ENCODE results near the gene STX18.
A peak's percentile ranks its signal among the peaks of the same experiment; 100 is the strongest.
"Not testable (repeated sequence)": the region's sequence is repeated elsewhere in the genome, so short reads cannot be mapped to it uniquely, and the experiment has no call there.

STX18 gene

DNA sequence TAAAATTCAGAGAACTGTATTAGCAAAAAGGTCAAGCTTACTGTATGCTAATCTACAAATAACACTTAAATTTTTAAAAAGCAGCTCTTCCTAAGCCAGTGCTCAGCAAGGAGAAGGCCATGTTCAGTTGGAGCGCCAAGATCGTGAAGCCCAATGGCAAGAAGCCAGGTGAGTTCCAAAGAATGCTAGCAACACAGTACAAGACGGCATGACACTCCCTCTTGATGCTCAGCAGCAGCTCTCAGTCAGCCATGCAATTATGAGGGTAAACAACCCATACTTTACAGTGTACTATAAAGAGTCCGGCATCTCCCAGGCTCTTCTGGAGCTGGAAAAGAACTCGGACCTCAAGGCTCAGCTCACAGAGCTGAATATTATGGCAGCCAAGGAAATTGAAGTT, 34.9 kb downstream of the STX18 start:
- no peak for DNase-seq

DNA sequence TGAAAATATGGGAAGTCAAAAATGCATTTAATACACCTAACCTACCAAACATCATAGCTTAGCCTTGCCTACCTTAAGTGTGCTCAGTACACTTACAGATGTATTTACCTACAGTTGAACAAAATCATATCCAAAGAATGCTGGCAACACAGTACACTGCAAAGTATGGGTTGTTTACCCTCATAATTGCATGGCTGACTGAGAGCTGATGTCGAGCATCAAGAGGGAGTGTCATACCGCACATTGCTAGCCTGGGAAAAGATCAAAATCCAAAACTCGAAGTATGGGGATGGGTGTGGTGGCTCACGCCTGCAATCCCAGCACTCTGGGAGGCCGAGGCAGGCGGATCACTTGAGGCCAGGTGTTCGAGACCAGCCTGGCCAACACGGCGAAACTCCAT, 36.6 kb downstream of the STX18 start:
- not testable (repeated sequence) for DNase-seq

DNA sequence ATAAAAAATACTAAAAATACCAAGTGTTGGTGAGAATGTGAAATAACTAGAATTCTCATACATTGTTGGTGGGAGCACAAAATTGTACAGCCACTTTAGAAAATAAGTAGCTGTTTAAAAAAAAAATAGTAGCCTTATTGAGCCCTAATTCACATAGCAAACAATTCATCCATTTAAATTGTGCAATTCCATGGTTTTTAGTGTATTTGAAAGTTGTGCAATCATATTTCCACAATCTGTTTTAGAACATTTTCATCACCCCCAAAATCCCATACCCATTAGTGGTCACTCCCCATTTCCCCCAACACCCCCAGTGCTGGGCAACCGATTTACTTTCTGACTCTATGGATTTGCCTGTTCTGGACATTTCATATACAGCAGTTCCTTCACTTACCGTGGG, 37.1 kb downstream of the STX18 start:
- DNase-seq = no peak

DNA sequence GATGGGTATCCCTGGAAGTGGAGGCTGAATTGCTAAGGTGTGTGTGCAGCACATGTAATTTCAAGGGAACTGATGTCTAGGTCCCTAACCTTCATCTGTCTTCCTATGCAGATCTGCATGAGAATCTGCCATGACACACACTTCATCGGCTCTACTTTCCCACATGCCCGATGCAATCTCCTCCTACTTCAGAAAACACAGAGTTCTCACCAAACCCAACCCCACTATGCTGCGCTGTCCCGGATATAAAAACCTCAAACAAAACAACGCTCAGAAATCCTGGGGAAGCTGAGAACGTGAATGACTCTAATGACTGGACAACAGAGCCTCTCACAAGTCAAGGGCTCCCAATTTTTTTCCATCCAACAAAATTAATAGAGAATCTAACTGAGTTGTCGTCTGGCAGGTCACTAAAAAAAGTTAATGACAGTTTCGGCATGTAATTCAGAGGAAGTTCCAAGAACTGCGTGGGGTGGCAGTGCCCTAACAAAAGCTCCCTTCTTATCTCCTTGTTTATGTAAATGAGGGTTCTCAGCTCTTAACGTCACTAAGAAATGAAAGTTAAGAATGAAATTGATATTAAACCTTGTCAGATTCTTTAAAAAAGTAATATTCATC, 39.0 kb downstream of the STX18 start:
- no peak for DNase-seq

DNA sequence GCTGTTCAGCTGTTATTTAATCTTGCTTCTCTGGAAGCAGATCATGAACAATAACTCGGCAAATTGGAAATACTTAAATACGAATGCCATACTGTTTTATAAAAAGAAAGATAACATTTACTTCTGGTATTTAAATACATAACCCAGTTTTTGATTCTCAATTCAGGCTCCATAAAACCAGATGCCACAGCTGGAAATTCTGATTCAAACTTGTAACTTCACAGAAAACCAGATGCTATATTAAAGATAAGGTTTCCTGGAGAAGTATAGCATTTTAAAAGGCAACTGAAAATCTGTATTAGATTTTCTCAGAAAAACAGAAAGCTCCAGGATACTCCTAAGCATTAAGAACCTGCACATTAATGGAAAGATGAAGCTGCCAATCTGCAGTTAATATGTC, 40.2 kb downstream of the STX18 start:
- no peak for DNase-seq

DNA sequence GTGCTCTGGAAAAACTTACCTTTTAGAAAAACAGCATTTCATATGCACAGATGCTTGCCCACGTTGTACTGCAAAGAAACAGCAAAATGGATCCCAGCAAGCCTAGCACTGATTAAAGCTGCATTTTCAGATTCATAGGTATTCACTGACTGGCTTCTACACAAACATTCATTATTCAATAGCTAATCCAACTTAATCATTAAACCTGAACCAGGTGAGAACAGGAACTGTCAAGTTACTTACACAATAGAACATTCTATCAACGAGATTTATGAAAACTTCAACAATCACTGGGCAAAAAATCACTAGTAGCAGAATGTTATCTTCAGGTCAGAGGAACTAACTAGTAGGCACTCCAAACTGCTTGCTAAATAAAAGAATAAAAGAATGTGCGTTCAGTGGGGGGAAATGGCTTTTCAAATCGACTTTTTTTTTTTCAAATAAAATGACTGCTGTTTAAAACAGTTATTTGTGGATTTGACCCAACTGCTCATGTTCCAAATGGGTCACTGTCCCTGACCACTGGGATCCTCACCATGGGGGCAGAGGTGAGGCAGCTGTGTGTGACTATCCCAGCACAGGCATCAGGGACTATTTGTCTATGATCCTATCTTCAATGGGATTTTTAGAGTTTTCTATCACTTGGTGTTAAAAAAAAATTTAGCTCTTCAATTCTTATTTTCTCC, 42.3 kb downstream of the STX18 start:
- no peak for DNase-seq

DNA sequence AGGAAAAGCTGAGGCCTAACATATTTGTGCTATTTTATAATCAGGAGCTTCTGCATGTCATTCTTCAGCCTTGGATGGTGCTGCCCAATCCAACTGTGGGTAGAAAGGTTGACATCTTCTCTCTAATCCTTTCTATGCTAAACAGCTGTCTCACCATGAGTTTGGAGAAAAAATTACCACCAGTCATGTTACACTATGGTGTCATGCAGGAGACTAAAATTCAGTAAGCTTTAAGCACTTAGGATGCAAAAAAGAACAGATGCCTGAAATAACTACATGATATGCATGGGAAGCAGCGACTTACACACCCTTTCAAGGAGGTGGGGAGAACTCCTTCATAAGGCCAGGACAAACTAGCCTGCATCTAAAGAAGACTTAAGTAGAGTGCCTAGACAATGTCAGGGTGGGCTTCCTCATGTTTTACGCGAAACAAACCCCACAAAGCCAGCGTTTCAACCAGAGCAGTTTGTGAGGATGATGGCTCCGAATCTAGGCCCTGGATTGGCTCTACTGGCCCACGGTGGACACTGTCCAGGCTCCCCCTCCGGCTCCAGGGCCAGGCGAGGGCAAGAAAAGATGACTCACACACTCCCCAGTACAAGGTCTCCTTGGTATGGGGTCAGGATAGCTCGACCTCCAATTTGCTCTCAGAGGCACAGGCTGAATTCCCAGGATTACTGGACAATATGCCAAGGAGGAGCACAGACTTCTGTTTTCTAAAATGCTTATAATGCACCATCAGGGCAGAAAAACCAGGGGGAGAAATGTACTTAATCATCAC, 45.1 kb downstream of the STX18 start:
- no peak for DNase-seq

DNA sequence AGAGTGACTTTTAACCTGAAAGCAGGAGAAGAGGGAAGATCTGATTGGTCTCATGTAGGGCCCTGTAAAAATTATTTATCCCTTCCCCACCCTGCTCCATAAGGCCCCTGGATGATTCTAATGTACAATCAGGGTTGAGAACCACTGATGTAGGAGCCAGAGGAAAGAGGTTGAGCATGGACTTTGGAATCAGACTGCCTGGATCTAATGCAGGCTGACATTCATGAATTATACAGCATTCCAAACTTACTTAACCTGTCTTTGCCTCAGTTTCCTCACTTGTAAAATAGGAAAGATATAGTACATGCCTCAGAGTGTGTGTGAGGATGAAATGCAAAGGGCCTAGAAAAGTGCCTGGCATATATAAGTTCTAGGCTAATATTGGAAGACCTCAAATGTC, 47.0 kb downstream of the STX18 start:
- no peak for DNase-seq

DNA sequence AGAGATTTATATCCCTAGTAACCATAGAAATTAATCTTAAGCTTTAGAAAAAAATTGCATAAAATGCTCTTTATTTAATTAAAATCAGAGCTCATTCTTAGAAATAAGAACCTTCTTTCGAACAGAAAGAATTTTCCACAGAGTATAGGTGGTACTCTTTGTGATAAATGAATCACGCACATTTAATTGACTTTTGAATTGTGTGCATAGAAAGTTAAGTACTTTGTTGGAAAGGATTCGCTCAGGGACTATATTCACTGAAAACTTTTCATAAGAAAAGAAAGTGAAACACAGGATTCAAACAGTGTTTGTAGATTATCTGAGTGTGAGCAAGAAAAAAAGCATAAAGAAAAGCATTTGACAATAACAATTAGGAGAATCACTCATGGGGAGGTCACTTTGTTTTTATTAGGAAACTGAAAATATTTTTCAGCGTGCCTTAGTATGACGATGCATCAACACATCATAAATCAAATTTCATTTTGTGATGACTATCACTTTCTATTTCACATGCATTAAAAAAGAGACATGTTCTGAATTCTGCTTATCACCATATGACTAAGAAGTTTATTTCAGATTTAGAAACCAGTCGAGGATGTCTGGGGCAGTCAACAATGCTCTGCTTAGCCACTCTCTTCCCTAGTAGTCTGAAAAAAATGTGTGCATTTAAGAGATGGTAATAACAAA, 49.5 kb downstream of the STX18 start:
- no peak for DNase-seq

DNA sequence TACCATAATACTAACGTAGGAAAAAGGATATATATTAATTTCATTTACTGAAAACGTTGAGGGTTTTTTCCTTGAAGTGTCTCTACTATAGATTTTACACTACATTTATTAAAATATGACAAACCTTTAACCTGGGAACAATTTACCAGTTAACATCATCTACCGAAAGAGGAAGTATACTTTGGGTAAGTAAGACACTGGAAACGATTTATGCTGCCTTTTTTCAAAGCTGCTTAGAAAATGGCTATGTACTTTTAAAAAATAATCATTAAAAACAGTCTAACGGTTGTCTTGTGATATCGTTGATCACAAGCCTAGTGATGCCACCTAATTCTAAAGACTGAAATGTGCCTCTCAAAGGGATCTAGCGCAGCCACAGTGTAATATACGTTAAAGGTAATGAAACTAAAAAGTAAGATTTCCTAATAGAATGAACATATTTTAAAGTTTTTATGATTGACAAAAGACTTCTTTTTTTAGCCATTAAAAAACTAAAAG, 50.4 kb downstream of the STX18 start:
- DNase-seq = no peak

DNA sequence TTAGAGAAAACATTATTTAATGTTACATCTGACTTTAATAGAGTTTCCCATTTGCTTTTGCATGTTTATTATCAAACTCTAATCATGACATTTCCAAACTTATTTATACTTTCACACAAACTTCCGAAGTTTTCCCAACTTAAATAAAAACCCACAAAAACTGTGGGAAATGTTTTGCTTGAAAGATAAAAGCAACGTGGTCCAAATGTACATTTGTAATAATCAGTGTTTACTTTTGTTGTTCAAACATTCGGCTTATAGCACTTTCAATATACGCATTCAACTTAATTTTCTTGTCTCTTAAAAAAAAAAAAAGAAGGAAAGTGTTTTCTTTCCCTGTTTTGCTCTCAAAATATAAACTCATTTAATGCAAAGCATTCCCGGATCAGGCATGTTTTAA, 51.0 kb downstream of the STX18 start:
- DNase-seq = no peak

DNA sequence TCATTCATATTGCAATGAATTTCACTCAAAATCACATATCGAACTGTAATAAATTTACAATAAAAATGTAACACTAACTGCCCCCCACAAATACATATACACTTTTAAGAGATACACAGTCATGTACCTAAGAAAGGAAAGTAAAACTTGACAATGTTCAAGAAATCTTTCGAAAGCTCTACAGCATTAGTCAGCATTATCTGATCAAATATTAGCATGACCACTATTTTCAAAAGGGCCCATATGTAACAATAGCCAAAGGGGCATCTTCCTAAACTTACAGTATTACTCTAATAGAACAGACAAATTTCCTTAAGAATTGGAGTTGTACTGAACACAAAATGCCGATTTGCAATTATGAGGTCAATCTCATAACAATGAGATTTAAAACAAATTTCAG, 51.8 kb downstream of the STX18 start:
- DNase-seq = no peak

DNA sequence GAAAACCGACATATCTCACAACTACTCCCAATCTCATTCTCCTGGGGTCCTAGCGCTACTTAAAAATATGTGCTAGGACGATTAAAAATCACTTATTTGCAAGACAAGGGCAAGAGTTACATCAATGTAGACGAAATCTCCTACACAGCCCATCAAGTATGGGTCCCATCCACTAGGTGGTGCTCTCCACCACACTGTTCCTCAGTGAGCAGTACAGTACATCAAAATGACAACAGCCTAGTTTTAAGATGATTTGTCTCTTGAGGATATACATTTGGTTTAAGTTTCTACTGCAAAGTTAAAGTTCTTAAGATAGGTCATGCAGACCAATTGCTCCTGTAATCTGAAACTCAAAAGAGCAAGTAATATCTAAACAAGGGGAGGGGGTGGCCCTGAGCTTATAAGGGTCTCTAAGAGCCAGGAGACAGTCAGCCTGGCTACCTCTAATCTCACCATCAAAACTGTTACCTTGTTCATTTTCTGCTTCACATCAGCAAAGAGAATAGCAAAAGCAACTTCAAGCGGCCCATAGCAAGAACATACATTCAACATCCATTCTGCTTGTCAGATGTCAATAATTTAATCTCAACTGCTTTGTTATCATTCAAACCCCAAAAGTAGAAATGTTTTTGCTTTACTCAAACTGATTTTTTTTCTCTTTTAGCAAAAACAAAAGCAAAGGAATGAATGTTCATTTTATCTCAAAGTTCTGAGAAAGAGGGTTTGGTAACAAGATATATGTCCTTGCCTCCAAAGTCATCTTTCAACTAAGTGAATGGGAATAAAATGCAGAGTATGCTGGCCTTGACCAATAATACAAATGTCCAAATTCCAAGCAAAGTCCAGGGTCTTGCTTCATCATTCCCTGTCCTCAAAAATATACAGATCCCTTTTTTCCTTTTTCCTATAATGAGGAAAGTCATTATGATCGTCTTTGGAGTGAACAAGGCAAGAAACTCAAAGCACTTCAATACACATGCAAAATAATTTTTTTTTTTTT, 53.1 kb downstream of the STX18 start:
- DNase-seq = peak in 1 of 2 experiments; percentile 2

DNA sequence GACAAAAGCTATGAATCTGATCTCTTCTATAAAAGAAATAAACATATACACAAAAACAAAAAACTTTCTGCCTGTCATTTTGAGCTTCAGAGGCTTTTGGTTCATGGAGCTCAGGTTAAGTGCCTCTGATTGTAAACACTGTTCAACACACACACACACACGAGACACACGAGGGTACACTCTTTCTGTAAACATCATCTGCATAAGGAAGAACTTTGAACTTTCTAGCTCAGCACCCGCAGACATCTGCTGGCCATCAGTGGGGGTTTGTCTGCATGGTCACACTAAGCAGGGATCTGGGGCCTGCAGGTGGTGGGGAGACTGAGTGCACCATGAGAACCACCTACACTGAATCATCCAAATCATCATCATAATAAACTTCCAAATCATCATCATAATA, 54.9 kb downstream of the STX18 start:
- no peak for DNase-seq

DNA sequence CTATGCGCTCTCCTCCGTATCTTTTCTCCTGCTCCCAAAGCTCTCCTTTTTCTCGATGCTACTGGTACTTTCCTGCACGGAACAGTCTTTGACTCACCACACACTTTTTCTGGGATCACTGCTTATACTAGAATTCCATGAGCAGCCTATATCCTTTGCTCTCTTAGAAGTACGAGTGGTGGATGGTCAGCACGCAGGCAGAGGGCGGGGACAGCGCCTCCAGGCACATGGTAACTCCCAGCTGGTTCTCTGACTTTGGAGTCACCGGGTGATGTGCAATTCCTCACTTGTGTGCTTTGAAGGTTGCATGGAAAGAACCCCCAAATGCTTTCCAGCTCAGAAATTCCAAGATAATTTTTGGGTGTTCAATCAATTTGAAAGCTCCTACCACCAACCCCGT, 56.0 kb downstream of the STX18 start:
- DNase-seq = no peak

DNA sequence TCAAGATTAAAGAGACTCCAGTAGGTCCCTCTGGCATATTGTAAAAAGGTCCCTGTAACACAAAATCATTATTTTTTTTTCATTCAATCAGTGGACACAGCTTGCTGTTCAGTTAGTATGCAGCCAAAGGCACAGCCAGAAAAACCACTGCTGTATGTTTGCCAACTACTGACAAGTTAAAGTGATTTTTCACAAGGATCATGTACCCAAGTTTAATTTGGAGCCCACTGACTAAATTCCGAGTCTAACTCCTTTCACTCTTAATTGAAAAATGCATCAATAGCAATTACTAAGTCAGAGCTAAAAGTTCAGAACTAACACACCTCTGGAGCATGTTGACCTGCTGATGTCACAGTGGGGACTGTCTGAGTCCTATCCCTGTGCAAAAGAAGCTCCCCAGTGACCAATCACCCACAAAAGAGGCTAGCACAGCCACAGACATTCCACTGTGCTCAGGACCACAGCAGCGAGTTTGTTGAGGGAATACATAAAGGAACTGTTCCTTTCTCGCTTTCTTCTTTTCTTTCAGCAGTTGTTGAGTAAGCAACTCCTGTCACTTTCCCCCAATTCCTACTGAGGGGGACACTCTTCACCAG, 60.4 kb downstream of the STX18 start:
- DNase-seq = no peak

DNA sequence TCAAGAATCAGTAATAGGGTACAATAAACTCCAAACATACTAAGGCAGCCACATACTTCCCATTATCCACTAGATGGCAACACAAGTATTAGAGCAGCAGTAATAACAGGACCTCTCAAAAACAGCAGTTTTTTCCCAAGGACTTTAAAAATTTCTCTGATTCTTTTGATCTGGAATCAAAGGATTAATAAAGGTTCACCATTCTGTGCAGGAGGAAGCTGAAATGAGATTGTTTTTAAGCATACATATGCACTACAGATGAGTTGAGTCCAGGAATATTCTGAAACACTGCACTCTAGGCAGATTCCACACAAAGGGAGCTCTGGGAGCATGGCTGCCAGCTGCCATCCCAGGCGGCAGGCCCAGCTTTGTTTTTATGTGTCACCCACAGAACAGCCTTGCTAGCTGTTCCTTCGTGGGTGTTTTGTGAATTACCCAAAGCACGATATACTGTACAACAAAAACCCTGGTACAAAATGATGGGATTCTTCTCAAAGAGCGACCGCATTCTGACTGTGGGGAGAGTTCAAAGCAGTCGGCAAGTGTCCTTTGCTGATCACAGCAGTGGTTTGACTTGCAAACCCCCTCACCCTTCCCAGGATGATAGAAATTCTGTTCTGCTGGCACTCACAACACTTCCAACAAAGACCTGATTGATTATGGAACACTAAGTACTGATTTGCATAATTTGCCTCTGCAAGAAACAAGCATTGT, 61.0 kb downstream of the STX18 start:
- DNase-seq = no peak

DNA sequence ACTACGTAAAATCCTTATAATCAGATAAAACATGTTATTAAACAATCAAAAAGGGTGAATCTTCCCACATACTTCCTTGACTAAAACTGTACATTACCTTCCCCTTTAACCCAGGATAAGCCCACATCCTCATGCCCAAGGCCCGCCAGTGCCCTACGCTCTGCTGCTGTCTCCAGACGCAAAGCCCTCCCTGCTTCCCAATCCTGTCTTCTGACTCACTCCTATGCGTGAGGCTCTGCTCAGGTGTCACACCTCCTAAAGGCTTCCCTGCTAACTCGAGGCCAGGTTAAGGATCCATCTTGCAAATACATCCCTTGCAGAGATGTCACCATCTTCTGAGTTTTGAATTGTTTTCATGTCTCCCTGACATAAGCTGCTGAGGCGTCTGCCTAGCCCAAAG, 61.6 kb downstream of the STX18 start:
- no peak for DNase-seq

DNA sequence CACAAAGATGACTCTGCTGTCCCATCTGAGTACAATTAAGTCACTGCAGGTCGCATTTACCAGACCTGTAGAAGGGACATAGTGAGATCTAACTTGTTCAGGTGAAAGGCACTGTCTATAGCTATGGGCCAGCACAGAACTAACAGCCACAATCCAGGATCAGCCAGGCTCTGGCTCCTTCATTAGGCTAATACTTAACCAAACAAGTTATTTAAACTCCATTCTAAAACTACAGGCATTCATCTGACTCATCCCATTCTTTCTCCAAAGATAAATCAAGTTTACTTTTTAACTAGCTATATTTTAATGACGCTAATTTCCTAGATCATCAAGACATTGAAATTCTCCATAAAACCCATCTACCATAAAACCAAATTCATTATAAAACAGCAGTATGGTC, 62.5 kb downstream of the STX18 start:
- DNase-seq = no peak

DNA sequence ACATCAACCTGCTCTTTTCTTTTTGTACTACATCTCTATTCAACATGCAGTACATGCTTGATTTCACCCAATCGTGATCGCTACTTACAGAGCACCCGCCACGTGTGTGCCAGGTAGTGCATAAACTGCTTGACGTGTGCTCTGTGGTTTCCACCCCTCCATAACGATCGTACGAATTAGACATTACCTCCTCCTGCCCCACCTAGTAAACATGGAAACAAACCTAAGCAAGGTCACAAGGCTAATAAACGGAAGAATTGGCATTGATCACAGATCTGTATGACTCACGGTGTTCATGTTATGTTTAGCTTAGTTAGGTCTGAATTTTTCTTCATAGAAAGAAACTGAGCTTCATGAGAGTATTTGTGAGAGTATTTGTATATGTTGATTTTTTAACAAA, 64.1 kb downstream of the STX18 start:
- DNase-seq = no peak

DNA sequence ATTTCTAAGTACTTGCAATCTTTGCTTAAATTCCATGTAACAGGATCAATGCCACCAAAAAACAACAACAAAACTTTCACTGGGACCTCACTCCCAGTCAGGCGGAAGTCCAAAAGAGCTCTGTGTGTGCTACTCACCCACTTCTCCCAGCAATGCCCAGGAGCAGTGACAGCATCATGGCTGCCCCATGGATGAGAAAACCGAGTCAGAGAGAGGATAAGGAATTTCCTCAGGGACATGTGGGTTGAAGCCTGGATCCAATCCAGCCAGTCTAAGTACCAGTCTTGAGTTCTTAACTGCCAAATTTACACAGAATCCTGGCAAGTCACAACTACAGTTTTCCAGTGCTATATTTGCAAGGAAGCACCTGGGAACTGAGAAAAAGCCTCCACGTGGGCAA, 64.5 kb downstream of the STX18 start:
- no peak for DNase-seq
